HEK293 (cell line): ENCODE measurements around the gene B4GALNT3.

Source experiments
- CTCF ChIA-PET: fragments of 350-600 bp; formaldehyde crosslinking; extraction: SDS; loops from one replicate; lab custom pipeline; 2021; ENCODE audit warnings: antibody characterized with exemption; lab: Yijun Ruan, JAX
- POLR2A ChIA-PET: fragments of 300-600 bp; formaldehyde crosslinking; extraction: SDS; loops from one replicate; lab custom pipeline; 2020; ENCODE audit warnings: antibody characterized with exemption, inconsistent platforms; lab: Yijun Ruan, JAX
- H3K27ac ChIP-seq: fragments of 200-500 bp; sonication (Bioruptor generic); 2 replicates; pipeline ENCODE4 v1.5.1; 2014; ENCODE audit warnings: low read depth, low read length, control low read depth, inconsistent platforms; ENCODE audit errors: extremely low read depth
- H3K36me3 ChIP-seq, 2 experiments: fragments of 200-500 bp in 1 of 2; sonication (Bioruptor generic) in 1 of 2; 1 replicate in 1 of 2; 2 replicates in 1 of 2; pipeline ENCODE4 v1.5.1; 2014 to 2017; ENCODE audit warnings: inconsistent platforms in 2 of 2, low read length in 2 of 2; ENCODE audit not compliant: control insufficient read depth in 2 of 2, insufficient read depth in 1 of 2
- H3K4me1 ChIP-seq: fragments of 200-500 bp; sonication (Bioruptor generic); 2 replicates; pipeline ENCODE4 v1.5.1; 2014; ENCODE audit warnings: mild to moderate bottlenecking, low read length, inconsistent platforms; ENCODE audit not compliant: control insufficient read depth, insufficient read depth
- H3K4me3 ChIP-seq: 2 replicates; pipeline ENCODE4 v1.5.1; 2011; ENCODE audit warnings: low read depth, mild to moderate bottlenecking, control low read depth, low read length, moderate library complexity
- H3K9me3 ChIP-seq: fragments of 200-500 bp; sonication (Bioruptor generic); 2 replicates; pipeline ENCODE4 v1.5.1; 2014; ENCODE audit warnings: low read depth, low read length, inconsistent platforms; ENCODE audit not compliant: control insufficient read depth, insufficient read depth
- EGR2 ChIP-seq: fragments of 450-650 bp; formaldehyde crosslinking; IDR thresholded peaks from 2 replicates; pipeline ENCODE4 v1.5.1; 2016; ENCODE audit warnings: low read depth, missing biosample characterization, missing genetic modification characterization
- GLIS1 ChIP-seq: fragments of 450-650 bp; formaldehyde crosslinking; IDR thresholded peaks from 2 replicates; pipeline ENCODE4 v1.5.1; 2016; ENCODE audit warnings: missing biosample characterization, missing genetic modification characterization
- GLIS2 ChIP-seq: fragments of 450-650 bp; formaldehyde crosslinking; IDR thresholded peaks from 2 replicates; pipeline ENCODE4 v1.5.1; 2016; ENCODE audit warnings: missing biosample characterization, missing genetic modification characterization
- IKZF3 ChIP-seq: fragments of 450-650 bp; IDR thresholded peaks from 2 replicates; pipeline ENCODE4 v1.5.0; 2018; ENCODE audit warnings: missing biosample characterization, mild to moderate bottlenecking, missing genetic modification characterization, moderate library complexity
- KLF1 ChIP-seq: fragments of 450-650 bp; formaldehyde crosslinking; IDR thresholded peaks from 2 replicates; pipeline ENCODE4 v1.5.1; 2016; ENCODE audit warnings: missing biosample characterization, missing genetic modification characterization
- KLF10 ChIP-seq: fragments of 450-650 bp; IDR thresholded peaks from 2 replicates; pipeline ENCODE4 v1.5.1; 2018; ENCODE audit warnings: missing biosample characterization, mild to moderate bottlenecking, missing genetic modification characterization
- KLF7 ChIP-seq: fragments of 450-650 bp; formaldehyde crosslinking; IDR thresholded peaks from 2 replicates; pipeline ENCODE4 v1.5.1; 2016; ENCODE audit warnings: missing biosample characterization, missing genetic modification characterization, borderline replicate concordance
- KLF9 ChIP-seq: fragments of 450-650 bp; formaldehyde crosslinking; IDR thresholded peaks from 2 replicates; pipeline ENCODE4 v1.5.1; 2016; ENCODE audit warnings: missing biosample characterization, missing genetic modification characterization, low read depth
- SALL2 ChIP-seq: fragments of 450-650 bp; formaldehyde crosslinking; IDR thresholded peaks from 2 replicates; pipeline ENCODE4 v1.5.0; 2017; ENCODE audit warnings: missing biosample characterization, mild to moderate bottlenecking, missing genetic modification characterization, borderline replicate concordance
- SCRT2 ChIP-seq: fragments of 450-650 bp; formaldehyde crosslinking; IDR thresholded peaks from 2 replicates; pipeline ENCODE4 v1.5.1; 2016; ENCODE audit warnings: missing biosample characterization, missing genetic modification characterization
- WT1 ChIP-seq: fragments of 450-650 bp; formaldehyde crosslinking; IDR thresholded peaks from 2 replicates; pipeline ENCODE4 v1.5.1; 2016; ENCODE audit warnings: missing biosample characterization, missing genetic modification characterization
- ZIC2 ChIP-seq: fragments of 450-650 bp; formaldehyde crosslinking; IDR thresholded peaks from 2 replicates; pipeline ENCODE4 v1.5.1; 2016; ENCODE audit warnings: missing biosample characterization, missing genetic modification characterization
- ZNF175 ChIP-seq: fragments of 450-650 bp; formaldehyde crosslinking; IDR thresholded peaks from 2 replicates; pipeline ENCODE4 v1.5.1; 2016; ENCODE audit warnings: missing biosample characterization, missing genetic modification characterization
- ZNF48 ChIP-seq: fragments of 450-650 bp; formaldehyde crosslinking; IDR thresholded peaks from 2 replicates; pipeline ENCODE4 v1.5.1; 2016; ENCODE audit warnings: missing biosample characterization, missing genetic modification characterization
- ZNF521 ChIP-seq: fragments of 450-650 bp; formaldehyde crosslinking; IDR thresholded peaks from 2 replicates; pipeline ENCODE4 v1.5.1; 2017; ENCODE audit warnings: missing biosample characterization, mild to moderate bottlenecking, missing genetic modification characterization
- ZNF530 ChIP-seq: fragments of 450-650 bp; formaldehyde crosslinking; IDR thresholded peaks from 2 replicates; pipeline ENCODE4 v1.5.1; 2016; ENCODE audit warnings: low read depth, missing biosample characterization, missing genetic modification characterization
- ZNF555 ChIP-seq: fragments of 450-650 bp; formaldehyde crosslinking; conservative IDR thresholded peaks from 2 replicates; pipeline ENCODE4 v1.5.1; 2017; ENCODE audit warnings: missing biosample characterization, mild to moderate bottlenecking, missing genetic modification characterization, inconsistent platforms
- ZNF624 ChIP-seq: fragments of 450-650 bp; formaldehyde crosslinking; IDR thresholded peaks from 2 replicates; pipeline ENCODE4 v1.5.1; 2017; ENCODE audit warnings: missing biosample characterization, missing genetic modification characterization
- ZNF626 ChIP-seq: fragments of 450-650 bp; sonication (Bioruptor Pico); formaldehyde crosslinking; IDR thresholded peaks from 2 replicates; pipeline ENCODE4 v1.5.1; 2018; ENCODE audit warnings: missing biosample characterization, missing genetic modification characterization, inconsistent platforms
- ZNF776 ChIP-seq: fragments of 450-650 bp; formaldehyde crosslinking; IDR thresholded peaks from 2 replicates; pipeline ENCODE4 v1.5.0; 2017; ENCODE audit warnings: missing biosample characterization, missing genetic modification characterization, borderline replicate concordance
- TF ChIP-seq, protein P1 (sequence below): fragments of 450-650 bp; formaldehyde crosslinking; IDR thresholded peaks from 2 replicates; pipeline ENCODE4 v1.5.1; 2016; ENCODE audit warnings: missing biosample characterization, missing genetic modification characterization
- TF ChIP-seq, protein P2 (sequence below): fragments of 450-650 bp; formaldehyde crosslinking; IDR thresholded peaks from 2 replicates; pipeline ENCODE4 v1.5.1; 2017; ENCODE audit warnings: missing biosample characterization, missing genetic modification characterization
- TF ChIP-seq, protein P3 (sequence below): fragments of 450-650 bp; formaldehyde crosslinking; IDR thresholded peaks from 2 replicates; pipeline ENCODE4 v1.5.1; 2017; ENCODE audit warnings: missing biosample characterization, missing genetic modification characterization

The B4GALNT3 gene

DNA sequence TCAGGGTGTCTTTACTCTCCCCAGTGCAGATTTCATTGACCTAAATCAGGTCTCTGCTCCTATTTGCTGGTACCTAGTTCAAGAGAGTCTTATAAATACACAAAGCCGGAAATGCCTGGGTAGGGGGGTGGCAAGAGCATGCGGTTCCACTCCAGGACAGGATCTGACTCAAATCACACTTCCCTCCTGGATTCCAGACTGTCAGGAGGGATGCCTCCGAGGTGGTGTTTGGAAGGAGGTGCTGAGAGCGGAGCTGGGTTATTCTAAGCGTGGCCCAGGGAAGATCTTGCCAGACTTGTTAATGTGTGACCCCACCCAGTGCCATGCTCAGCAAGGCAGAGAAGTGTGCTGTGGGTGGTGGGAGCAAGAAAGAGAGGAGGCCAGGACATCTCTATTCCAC, 49.8 kb downstream of the B4GALNT3 start:
- Histone ChIP-seq H3K4me1 (peaks cover 11% of the 10 kb centered on the region), H3K27ac (no peak overlapping the region), H3K36me3 (no peaks in the 10 kb centered on the region; a peak in 1 of 3 replicates), H3K4me3 (no peak overlapping the region), H3K9me3 (no peaks in the 10 kb centered on the region)
- POLR2A ChIA-PET = interaction anchor here (1.0 kb wide), 1 partner anchor 19 kb away, joined by 3 read pairs; no protein-coding TSS in a partner anchor
- CTCF ChIA-PET = interaction anchor here (0.9 kb wide), 1 partner anchor 57 kb away, joined by 3 read pairs; no protein-coding TSS in a partner anchor
- TF ChIP-seq ZNF624 = no peak
- peak; percentile 18; the same call in 1 of the 2 replicates for TF ChIP-seq GLIS1 (tag by site-specific recombination)
- TF ChIP-seq SALL2 (tag by site-specific recombination) = no peak
- no peak for TF ChIP-seq ZNF626 (tag by site-specific recombination)
- TF ChIP-seq ZNF530 (tag by site-specific recombination) = no peak
- TF ChIP-seq ZNF776 (tag by site-specific recombination) = no peak
- TF ChIP-seq EGR2 (tag by site-specific recombination) = no peak
- TF ChIP-seq ZNF555 (tag by site-specific recombination) = no peak
- no peak for TF ChIP-seq ZNF521 (tag by site-specific recombination)

DNA sequence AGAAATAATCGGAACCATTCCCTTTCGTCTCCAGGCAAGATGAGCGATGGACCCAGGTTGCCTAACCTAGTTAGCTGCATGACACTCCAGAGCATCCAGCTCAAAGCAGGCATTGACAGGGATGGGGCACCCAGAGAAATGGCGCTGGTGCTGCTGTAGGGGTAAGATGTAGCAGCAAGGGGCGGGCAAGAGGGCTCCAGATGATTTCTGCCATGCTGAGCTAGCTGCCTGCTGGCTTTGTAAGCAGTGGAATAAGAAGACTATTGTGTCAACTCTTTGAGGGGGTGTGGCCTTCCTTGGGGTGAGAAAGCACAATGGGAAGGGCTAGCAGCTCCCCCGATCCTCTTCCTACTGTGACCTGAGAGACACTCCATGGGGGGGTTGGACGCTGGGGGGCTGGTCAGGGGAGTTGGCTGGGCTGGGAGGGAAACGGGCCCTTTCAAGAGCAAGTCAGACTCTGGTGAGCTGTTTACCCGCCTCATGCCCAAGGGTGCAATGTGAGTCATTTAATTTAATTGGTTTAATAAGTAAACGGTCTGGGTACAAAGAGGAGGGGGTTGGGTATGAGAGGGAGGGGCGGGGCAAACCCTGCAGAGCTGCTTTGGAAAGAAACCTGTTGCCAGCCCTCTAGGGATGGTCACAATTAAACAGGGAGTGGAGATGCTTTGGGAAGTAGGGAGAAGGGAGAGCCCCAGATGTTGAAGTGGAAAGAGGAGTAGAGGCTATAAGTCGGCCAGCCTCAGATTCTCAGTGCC, 50.5 kb downstream of the B4GALNT3 start:
- H3K9me3 ChIP-seq = no peaks in the 10 kb centered on the region
- CTCF ChIA-PET = interaction anchor here (0.7 to 0.9 kb wide), 3 partner anchors 28 to 60 kb away, joined by 3 to 4 read pairs (median 3); no protein-coding TSS in a partner anchor
- no peaks in the 10 kb centered on the region for H3K36me3 ChIP-seq
- POLR2A ChIA-PET = interaction anchor here (0.7 to 1.0 kb wide), 4 partner anchors 14 to 54 kb away, joined by 3 to 7 read pairs (median 6); no protein-coding TSS in a partner anchor
- H3K27ac ChIP-seq = no peak overlapping the region
- H3K4me1 ChIP-seq = peaks cover 11% of the 10 kb centered on the region
- H3K4me3 ChIP-seq = no peak overlapping the region
- TF ChIP-seq WT1 (tag by site-specific recombination) (peak; percentile 50; the same call in 1 of the 2 replicates), GLIS1 (tag by site-specific recombination) (peak; percentile 91), KLF10 (tag by site-specific recombination) (peak; percentile 67; the same call in 1 of the 2 replicates), IKZF3 (no peak), SCRT2 (peak; percentile 82), KLF1 (tag by site-specific recombination) (0 out of 2 replicates have a peak, but pooled peaks have one; percentile 18), KLF9 (peak; percentile 60; the same call in 1 of the 2 replicates), KLF7 (tag by site-specific recombination) (no peak), GLIS2 (peak; percentile 66), ZNF175 (tag by site-specific recombination) (no peak), ZNF48 (tag by site-specific recombination) (no peak), ZIC2 (tag by site-specific recombination) (peak; percentile 93)
- TF ChIP-seq, protein P1, sequence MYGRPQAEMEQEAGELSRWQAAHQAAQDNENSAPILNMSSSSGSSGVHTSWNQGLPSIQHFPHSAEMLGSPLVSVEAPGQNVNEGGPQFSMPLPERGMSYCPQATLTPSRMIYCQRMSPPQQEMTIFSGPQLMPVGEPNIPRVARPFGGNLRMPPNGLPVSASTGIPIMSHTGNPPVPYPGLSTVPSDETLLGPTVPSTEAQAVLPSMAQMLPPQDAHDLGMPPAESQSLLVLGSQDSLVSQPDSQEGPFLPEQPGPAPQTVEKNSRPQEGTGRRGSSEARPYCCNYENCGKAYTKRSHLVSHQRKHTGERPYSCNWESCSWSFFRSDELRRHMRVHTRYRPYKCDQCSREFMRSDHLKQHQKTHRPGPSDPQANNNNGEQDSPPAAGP = 0 out of 2 replicates have a peak, but pooled peaks have one; percentile 55
- TF ChIP-seq, protein P2, sequence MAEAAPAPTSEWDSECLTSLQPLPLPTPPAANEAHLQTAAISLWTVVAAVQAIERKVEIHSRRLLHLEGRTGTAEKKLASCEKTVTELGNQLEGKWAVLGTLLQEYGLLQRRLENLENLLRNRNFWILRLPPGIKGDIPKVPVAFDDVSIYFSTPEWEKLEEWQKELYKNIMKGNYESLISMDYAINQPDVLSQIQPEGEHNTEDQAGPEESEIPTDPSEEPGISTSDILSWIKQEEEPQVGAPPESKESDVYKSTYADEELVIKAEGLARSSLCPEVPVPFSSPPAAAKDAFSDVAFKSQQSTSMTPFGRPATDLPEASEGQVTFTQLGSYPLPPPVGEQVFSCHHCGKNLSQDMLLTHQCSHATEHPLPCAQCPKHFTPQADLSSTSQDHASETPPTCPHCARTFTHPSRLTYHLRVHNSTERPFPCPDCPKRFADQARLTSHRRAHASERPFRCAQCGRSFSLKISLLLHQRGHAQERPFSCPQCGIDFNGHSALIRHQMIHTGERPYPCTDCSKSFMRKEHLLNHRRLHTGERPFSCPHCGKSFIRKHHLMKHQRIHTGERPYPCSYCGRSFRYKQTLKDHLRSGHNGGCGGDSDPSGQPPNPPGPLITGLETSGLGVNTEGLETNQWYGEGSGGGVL (tag by site-specific recombination) = peak; percentile 58; the same call in 1 of the 2 replicates
- TF ChIP-seq, protein P3, sequence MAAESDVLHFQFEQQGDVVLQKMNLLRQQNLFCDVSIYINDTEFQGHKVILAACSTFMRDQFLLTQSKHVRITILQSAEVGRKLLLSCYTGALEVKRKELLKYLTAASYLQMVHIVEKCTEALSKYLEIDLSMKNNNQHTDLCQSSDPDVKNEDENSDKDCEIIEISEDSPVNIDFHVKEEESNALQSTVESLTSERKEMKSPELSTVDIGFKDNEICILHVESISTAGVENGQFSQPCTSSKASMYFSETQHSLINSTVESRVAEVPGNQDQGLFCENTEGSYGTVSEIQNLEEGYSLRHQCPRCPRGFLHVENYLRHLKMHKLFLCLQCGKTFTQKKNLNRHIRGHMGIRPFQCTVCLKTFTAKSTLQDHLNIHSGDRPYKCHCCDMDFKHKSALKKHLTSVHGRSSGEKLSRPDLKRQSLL (tag by site-specific recombination) = no peak
